ENCODE results near the gene SYNPR.

Gene SYNPR

DNA sequence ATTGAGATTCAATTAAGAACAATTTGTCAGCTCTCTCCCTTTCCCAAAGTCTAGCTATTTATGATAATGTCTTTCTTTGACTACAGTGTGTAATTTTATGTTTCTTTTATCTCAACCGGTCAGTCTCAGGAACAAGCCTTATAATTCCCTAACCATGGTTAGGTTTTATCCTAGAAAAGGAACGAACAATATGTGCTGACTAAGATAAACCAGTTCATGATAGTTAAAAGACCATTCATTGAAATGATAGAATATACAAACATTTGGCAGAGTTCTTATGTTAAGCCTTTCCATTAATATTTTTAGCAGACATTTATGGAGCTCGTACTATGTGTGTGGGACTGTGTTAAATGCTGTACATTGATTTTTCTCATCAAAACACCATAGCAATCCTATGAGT, 106.3 kb downstream of the SYNPR start:
- Histone ChIP-seq H3K79me2 (ENCODE audit: low read length) (no peaks in the 10 kb centered on the region), H3K9me2 (replicated peaks; ENCODE audit: insufficient read depth, low read length) (no peaks in the 10 kb centered on the region), H3K9ac (ENCODE audit: low read length) (no peak overlapping the region), H3K27me3 (replicated peaks; ENCODE audit: insufficient read depth, low read length) (no peaks in the 10 kb centered on the region), H2AFZ (ENCODE audit: low read length) (no peak overlapping the region), H3K4me1 (ENCODE audit: low read length) (no peaks in the 10 kb centered on the region), H3F3A (ENCODE audit: insufficient read depth, low read length) (no peaks in the 10 kb centered on the region), H3K4me3 (ENCODE audit: low read length) (no peak overlapping the region), H3K27ac (ENCODE audit: low read length) (no peak overlapping the region), H3K9me3 (replicated peaks; ENCODE audit: insufficient read depth, low read length) (no peaks in the 10 kb centered on the region), H4K20me1 (ENCODE audit: insufficient read depth, low read length) (no peaks in the 10 kb centered on the region), H3K4me2 (ENCODE audit: low read depth, low read length) (no peak overlapping the region), H3K36me3 (replicated peaks; ENCODE audit: insufficient read depth, low read length) (no peaks in the 10 kb centered on the region)
- no peak for TF ChIP-seq EZH2phosphoT487 (IDR thresholded peaks at IDR 0.05; ENCODE audit: low read length)
- no peak for TF ChIP-seq EZH2 (optimal IDR thresholded peaks at IDR 0.05; ENCODE audit: low read depth, low read length)
- TF ChIP-seq, protein P1, sequence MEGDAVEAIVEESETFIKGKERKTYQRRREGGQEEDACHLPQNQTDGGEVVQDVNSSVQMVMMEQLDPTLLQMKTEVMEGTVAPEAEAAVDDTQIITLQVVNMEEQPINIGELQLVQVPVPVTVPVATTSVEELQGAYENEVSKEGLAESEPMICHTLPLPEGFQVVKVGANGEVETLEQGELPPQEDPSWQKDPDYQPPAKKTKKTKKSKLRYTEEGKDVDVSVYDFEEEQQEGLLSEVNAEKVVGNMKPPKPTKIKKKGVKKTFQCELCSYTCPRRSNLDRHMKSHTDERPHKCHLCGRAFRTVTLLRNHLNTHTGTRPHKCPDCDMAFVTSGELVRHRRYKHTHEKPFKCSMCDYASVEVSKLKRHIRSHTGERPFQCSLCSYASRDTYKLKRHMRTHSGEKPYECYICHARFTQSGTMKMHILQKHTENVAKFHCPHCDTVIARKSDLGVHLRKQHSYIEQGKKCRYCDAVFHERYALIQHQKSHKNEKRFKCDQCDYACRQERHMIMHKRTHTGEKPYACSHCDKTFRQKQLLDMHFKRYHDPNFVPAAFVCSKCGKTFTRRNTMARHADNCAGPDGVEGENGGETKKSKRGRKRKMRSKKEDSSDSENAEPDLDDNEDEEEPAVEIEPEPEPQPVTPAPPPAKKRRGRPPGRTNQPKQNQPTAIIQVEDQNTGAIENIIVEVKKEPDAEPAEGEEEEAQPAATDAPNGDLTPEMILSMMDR (IDR thresholded peaks at IDR 0.05; ENCODE audit: low read length), result no peak
- DNase-seq, result no peak

DNA sequence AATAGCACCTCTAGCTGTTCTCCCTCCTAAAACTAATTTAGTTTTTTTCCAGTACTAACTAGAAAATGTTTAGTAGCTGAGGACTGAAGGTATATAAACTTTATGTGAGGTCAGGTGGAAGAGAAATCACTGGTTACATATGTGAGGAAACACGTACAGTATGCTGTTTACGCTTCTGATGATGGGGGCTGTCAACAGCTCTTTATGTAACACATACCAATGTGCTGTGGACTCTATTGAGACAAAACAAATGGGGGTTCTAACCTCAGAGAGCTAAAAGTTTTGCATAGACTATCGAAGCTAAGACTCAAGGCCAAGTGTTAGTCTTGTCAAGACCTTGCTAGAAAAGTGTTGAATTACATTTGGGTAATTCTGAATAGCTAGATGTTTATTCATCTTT, 107.5 kb downstream of the SYNPR start:
- Histone ChIP-seq H3K79me2 (ENCODE audit: low read length) (no peaks in the 10 kb centered on the region), H3K4me3 (ENCODE audit: low read length) (no peak overlapping the region), H4K20me1 (ENCODE audit: insufficient read depth, low read length) (no peaks in the 10 kb centered on the region), H3K36me3 (replicated peaks; ENCODE audit: insufficient read depth, low read length) (no peaks in the 10 kb centered on the region), H3K9me2 (replicated peaks; ENCODE audit: insufficient read depth, low read length) (no peaks in the 10 kb centered on the region), H3K4me1 (ENCODE audit: low read length) (no peaks in the 10 kb centered on the region), H3K9me3 (replicated peaks; ENCODE audit: insufficient read depth, low read length) (no peaks in the 10 kb centered on the region), H3K27me3 (replicated peaks; ENCODE audit: insufficient read depth, low read length) (no peaks in the 10 kb centered on the region), H3K27ac (ENCODE audit: low read length) (no peak overlapping the region), H3F3A (ENCODE audit: insufficient read depth, low read length) (no peaks in the 10 kb centered on the region), H2AFZ (ENCODE audit: low read length) (no peak overlapping the region), H3K9ac (ENCODE audit: low read length) (no peak overlapping the region), H3K4me2 (ENCODE audit: low read depth, low read length) (no peak overlapping the region)
- no peak for DNase-seq
- TF ChIP-seq, protein P1 (IDR thresholded peaks at IDR 0.05; ENCODE audit: low read length), result no peak
- TF ChIP-seq EZH2phosphoT487 (IDR thresholded peaks at IDR 0.05; ENCODE audit: low read length) (no peak), EZH2 (optimal IDR thresholded peaks at IDR 0.05; ENCODE audit: low read depth, low read length) (no peak)

DNA sequence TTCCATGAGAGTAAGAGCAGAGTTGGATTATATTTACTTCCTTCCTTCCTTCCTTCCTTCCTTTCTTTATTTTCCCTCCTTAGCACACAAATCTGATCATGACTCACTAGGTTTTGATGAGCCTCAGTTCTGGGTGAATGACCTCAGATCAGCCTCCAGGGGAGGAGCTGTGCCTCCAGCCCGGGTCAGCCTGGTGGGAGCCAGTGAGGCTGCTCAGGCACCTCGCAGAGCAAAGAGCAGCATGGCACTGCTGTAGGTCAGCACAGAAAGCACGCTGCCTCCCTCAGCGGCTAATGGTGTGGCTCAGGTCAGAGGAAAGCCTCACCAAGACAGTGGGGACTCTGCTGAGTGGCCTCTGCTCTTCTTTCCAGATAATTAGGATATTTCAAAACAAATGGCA, 108.5 kb downstream of the SYNPR start:
- Histone ChIP-seq H3K9ac (ENCODE audit: low read length) (no peak overlapping the region), H3K27me3 (replicated peaks; ENCODE audit: insufficient read depth, low read length) (no peaks in the 10 kb centered on the region), H3K4me2 (ENCODE audit: low read depth, low read length) (no peak overlapping the region), H4K20me1 (ENCODE audit: insufficient read depth, low read length) (no peaks in the 10 kb centered on the region), H3K9me3 (replicated peaks; ENCODE audit: insufficient read depth, low read length) (no peaks in the 10 kb centered on the region), H3K4me1 (ENCODE audit: low read length) (no peaks in the 10 kb centered on the region), H3K4me3 (ENCODE audit: low read length) (no peak overlapping the region), H3K9me2 (replicated peaks; ENCODE audit: insufficient read depth, low read length) (no peaks in the 10 kb centered on the region), H3K36me3 (replicated peaks; ENCODE audit: insufficient read depth, low read length) (no peaks in the 10 kb centered on the region), H3K79me2 (ENCODE audit: low read length) (no peaks in the 10 kb centered on the region), H2AFZ (ENCODE audit: low read length) (no peak overlapping the region), H3K27ac (ENCODE audit: low read length) (no peak overlapping the region), H3F3A (ENCODE audit: insufficient read depth, low read length) (no peaks in the 10 kb centered on the region)
- no peak for DNase-seq
- TF ChIP-seq EZH2 (optimal IDR thresholded peaks at IDR 0.05; ENCODE audit: low read depth, low read length), result no peak
- TF ChIP-seq, protein P1 (IDR thresholded peaks at IDR 0.05; ENCODE audit: low read length), result no peak
- TF ChIP-seq EZH2phosphoT487 (IDR thresholded peaks at IDR 0.05; ENCODE audit: low read length), result no peak

Data from MM.1S (cell line).